Brain pericyte (primary cell): ENCODE data around the gene KLK4.
"Not testable (repeated sequence)": the region's sequence is repeated elsewhere in the genome, so short reads cannot be mapped to it uniquely, and the experiment has no call there.

Source experiments
- DNase-seq: peaks from one replicate; pipeline ENCODE4 v3.0.0-alpha.2; 2012; ENCODE audit warnings: low read depth, low spot score

KLK4 gene

DNA sequence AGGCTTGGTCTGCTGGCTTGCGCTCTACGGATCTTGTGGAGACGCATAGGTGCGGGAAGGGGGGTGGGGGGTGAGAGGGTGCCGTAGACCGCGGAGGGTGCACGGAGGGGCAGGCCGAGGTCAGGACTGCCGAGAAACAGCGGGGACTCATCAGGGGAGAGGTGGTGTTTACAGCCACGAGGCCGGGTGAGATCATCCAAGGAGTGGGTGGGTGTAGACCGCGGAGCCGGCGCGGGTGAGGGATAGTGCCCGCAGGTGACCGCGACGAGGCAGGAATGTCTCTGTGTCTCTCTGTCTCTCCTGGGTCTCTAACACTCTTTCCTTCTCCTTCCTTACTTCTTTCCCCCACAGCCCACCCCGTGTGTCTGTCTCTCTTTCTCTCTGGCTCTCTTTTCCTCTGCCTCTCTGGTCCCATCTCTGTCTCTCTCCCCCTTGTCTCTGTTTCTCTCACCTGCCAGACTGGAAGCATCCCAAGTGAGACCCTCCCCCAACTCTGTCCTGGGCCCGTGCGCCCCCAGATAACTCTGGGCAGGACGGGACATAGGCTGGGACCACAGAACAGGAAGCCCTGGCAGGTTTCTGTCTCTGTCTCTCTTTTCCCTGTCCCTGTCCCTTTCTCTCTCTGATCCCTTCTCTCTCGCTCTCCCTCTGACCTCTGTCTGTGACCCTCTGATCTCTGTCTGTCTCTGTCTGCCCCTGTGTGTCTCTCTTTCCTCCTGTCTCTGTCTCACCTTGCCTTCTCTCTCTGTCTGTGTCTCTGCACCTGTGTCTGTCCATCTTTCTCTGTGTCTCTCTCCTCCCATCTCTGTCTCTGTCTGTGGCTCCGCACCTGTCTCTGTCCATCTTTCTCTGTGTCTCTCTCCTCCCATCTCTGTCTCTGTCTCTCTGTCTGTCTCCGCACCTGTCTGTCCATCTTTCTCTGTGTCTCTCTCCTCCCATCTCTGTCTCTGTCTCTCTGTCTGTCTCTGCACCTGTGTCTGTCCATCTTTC lies 1.8 kb upstream of the KLK4 start:
- DNase-seq: no peak

GRCh38 chr19:50912102-50912599 lies 956 bp upstream of the KLK4 start:
- no peak for DNase-seq

- no peak for DNase-seq
Measured at GRCh38 chr19:50910722-50911121, 473 bp downstream of the KLK4 start.

- DNase-seq: no peak
Measured at GRCh38 chr19:50909240-50910070, 1.7 kb downstream of the KLK4 start.

DNA sequence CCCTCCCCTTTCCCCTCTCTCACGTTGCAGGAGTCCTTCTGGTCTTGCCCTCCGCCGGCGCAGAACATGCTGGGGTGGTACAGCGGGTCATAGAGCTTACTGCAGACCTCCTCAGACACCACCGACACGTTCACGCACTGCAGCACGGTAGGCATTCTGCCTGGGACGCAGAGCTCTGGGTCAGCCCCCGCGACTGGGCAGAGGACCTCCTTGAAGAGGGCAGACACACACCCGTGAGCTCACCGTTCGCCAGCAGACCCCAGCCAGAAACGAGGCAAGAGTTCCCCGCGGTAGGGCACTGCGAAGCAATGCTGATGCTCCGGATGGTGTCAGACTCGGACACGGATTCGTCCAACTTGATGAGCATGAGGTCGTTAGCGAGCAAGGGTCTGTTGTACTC lies 2.9 kb downstream of the KLK4 start:
- DNase-seq: no peak

DNA sequence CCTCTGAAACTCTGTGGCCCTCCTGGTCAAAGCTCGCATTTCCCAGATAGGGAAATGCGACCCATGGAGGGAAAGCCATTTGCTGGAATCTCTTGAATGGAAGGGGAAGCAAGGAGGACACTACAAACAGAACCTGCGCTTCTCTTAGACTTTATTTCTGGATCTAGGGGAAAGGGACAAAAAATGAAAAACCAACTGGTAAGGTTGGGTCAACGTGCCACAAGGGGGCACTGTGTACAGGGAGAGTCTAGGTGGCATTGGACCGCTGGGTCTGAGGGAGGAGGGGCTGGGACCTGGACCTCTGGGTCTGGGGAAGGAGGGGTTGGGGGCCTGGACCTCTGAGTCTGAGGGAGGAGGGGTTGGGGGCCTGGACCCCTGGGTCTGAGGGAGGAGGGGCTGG lies 5.0 kb downstream of the KLK4 start:
- no peak for DNase-seq

GRCh38 chr19:50902640-50903039 lies 8.6 kb downstream of the KLK4 start:
- DNase-seq: no peak

- DNase-seq: no peak
Measured at GRCh38 chr19:50899569-50899968, 11.6 kb downstream of the KLK4 start.

DNA sequence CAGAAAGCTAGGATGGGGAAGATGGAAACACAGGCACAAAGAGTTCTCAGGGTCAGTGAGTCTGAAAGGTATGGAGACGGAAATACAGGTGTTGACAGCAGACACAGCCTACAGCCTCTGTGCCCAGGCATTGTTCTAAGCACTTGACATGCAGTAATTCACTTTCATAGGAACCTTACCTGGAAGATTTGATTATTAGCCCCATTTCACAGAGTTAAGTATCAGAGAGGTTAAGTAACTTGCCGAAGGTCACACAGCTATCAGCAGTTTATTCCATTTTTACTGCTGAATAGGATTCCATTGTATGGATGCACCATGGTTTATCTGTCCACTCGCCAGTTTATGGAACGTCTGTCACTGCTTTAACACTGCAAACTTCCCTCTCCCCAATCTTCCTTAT lies 13.2 kb downstream of the KLK4 start:
- DNase-seq: no peak

GRCh38 chr19:50897612-50898011 lies 13.6 kb downstream of the KLK4 start:
- DNase-seq: no peak

- no peak for DNase-seq
Measured at GRCh38 chr19:50897191-50897607, 14.0 kb downstream of the KLK4 start.

GRCh38 chr19:50896591-50897190 lies 14.5 kb downstream of the KLK4 start:
- DNase-seq: no peak

- not testable (repeated sequence) for DNase-seq
Measured at GRCh38 chr19:50896089-50896590, 15.1 kb downstream of the KLK4 start.

DNA sequence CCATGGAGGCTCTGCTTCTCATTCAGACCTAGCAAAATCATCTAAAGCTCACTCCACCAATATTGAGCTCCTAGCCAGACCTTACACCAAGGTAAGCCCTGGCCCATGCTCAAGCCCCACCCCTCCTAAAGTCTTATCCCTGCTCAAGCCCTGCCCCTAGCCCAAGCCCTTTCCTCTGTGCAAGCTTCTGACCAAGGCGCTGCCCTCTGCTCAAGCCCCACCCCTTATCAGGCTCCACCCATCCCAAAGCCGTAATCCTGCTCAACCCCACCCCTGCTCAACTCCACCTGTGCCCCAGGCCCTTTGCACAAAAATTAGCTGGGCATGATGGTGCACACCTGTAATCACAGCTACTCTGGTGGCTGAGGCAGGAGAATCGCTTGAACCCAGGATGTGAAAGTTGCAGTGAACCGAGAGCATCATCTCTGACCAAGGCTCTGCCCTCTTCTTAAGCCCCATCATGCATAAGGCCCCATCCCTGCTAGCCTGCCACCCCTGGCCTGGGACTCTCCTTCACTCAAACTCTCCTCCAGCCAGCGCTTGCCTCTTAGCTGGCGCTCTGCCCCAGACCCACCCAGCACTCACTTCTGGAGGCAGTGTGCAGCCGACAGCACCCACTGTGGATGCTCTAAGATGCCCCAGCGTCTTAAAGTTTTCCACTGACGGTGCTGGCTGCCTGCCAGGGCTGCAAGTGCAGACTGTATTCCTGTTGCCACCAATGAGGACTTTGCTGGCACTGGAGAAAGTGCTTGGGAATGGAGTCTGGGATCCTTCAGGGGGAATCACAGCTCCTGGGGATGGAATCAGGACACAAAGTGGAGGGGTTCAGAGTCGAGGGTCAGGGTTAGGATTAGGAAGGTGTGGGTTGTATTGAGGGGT lies 16.5 kb downstream of the KLK4 start:
- no peak for DNase-seq

DNA sequence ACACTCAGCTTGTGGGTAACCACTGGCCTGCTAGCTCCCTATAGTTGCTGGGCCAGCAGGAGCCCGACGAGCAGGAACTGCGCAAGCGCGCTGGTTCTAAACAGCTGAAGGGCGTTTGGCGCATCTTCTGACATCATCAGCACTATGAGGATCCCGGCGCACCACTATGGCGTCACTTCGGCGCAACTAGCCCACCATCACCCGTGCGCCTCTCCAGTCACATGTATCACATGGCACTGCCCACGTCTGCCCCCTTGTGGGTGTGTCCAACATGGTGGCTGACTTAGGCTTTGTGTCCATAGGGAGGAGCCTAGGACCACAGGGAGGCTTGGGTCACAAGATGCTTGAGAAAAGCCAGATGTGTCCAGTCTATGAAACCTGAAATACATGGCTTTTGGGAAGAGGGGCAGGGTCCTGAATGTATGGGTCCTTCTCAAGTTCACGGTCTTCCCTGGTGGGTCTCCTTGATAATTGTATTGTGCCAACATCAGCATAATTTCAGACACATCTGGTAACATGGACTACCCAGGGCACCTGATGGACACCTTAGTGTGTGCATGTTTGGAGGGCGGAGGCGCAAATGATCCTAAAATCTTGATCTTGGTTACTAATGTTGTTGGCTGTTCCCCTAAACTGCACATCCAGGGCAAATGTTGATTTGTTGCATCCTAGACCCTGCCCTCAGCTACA lies 18.0 kb downstream of the KLK4 start:
- no peak for DNase-seq

DNA sequence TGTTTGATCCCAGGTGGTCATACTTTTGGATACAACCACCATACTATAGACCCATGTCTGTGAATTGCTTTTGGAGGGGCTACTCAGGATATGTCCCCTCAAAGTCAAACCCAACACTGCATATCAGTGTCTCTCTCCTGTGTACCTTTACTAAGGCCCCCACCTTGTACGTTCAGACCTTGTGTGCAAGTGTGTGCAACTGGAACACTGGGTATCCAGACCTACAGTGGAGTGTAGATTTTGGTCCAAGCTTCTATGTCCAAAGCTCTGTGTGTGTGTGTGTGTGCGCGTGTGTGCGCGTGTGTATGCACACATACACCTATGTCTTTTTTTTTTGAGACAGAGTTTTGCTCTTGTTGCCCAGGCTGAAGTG lies 20.0 kb downstream of the KLK4 start:
- no peak for DNase-seq

- no peak for DNase-seq
Measured at GRCh38 chr19:50890422-50891252, 20.6 kb downstream of the KLK4 start.

DNA sequence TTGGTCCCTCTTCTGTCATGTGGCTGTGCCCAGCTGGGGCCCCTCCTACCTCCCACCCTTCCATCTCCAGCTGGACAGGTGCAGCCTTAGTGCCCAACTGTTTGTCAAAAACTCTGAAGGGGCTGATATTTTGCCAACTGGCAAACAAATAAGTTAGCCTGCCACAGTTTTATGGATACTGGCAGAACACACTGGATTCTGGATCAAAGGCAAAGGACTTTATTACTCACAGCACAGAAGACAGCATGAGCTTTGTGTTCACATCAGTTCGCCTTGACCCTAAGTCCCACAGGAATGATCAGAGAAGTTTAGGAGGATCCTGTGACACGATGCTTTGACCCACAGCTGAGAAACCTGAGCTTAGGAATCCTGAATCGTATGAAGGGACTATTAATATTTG lies 21.6 kb downstream of the KLK4 start:
- no peak for DNase-seq

DNA sequence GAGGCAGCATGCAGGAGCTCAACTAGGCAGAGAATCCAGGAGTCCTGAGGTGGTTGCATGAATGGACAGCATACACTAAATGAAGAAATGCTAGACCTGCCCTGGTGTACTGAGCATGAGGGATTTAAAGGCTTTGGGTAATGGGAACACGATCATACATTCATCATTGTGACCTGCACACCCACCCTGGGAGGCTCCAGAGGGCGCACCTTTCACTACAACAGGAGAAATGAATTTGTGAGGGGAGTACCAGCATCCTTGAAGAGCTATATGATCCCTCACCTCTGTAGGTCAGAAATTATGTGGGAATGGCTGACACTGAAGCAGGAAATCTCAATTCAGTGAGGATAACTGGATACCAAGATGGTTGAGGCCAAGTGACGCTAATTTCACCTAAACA lies 29.0 kb downstream of the KLK4 start:
- no peak for DNase-seq
